ENCODE data around the gene MLX. TPM values are rescaled to one million over a fixed set of nuclear protein-coding genes. Genes with fewer than 3 reads are reported as not detected.
"Not testable (repeated sequence)": the region's sequence is repeated elsewhere in the genome, so short reads cannot be mapped to it uniquely, and the experiment has no call there.

MLX gene
- total and polyA plus RNA-seq, 2 donors (not counting 1 experiment from before 2014, with no cell fraction given): 62.4 to 66.6 TPM

- H3K27ac Mint-ChIP-seq: peak overlapping the region; percentile 98
- H3K79me2 ChIP-seq (ENCODE audit: control insufficient read depth, insufficient read depth, low read length): peaks cover 17% of the 10 kb centered on the region
- ChIA-PET POLR2A (interaction anchor here (0.5 to 1.7 kb wide), 8 partner anchors 8 to 761 kb away, joined by 4 to 18 read pairs (median 6); partner anchors contain the start of genes COASY, MLX, NAGLU and PSMC3IP), CTCF (interaction anchor here (1.0 to 2.7 kb wide), 7 partner anchors 10 to 31 kb away, joined by 3 to 17 read pairs (median 4); partner anchors contain the start of genes MLX, NAGLU and PSMC3IP)
- no peaks in the 10 kb centered on the region for H3K27me3 Mint-ChIP-seq
- H3K27me3 ChIP-seq (replicated peaks in 1 of 4; ENCODE audit: control extremely low read depth in 1 of 4, control insufficient read depth in 3 of 4, insufficient read depth in 4 of 4, low read length in 3 of 4): no peaks in the 10 kb centered on the region
- H3K4me3 Mint-ChIP-seq: peak overlapping the region; percentile 96
- H3K36me3 ChIP-seq (replicated peaks in 1 of 2; ENCODE audit: control extremely low read depth in 1 of 2, control insufficient read depth in 1 of 2, extremely low read depth in 1 of 2, insufficient read depth in 2 of 2, low read length in 1 of 2): no peaks in the 10 kb centered on the region
- TF ChIP-seq, protein P1, sequence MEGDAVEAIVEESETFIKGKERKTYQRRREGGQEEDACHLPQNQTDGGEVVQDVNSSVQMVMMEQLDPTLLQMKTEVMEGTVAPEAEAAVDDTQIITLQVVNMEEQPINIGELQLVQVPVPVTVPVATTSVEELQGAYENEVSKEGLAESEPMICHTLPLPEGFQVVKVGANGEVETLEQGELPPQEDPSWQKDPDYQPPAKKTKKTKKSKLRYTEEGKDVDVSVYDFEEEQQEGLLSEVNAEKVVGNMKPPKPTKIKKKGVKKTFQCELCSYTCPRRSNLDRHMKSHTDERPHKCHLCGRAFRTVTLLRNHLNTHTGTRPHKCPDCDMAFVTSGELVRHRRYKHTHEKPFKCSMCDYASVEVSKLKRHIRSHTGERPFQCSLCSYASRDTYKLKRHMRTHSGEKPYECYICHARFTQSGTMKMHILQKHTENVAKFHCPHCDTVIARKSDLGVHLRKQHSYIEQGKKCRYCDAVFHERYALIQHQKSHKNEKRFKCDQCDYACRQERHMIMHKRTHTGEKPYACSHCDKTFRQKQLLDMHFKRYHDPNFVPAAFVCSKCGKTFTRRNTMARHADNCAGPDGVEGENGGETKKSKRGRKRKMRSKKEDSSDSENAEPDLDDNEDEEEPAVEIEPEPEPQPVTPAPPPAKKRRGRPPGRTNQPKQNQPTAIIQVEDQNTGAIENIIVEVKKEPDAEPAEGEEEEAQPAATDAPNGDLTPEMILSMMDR (IDR thresholded peaks at IDR 0.05): no peak
- no peak for TF ChIP-seq EZH2 (IDR thresholded peaks at IDR 0.05; ENCODE audit: borderline replicate concordance, insufficient read depth, low read depth, low read length, poor library complexity, severe bottlenecking)
- peak overlapping the region; percentile 97 for H3K4me2 ChIP-seq (replicated peaks; ENCODE audit: low read depth, low read length, poor library complexity, severe bottlenecking)
- 60% methylated on average over 1 of the region's 4 CpGs for WGBS (ENCODE audit: insufficient coverage)
- ATAC-seq (ENCODE audit: low read depth) (peak; percentile 3), DNase-seq (no peak)
- H3K4me3 ChIP-seq (ENCODE audit: control extremely low read depth in 1 of 5, extremely low read depth in 1 of 5, insufficient read depth in 1 of 5, low read depth in 2 of 5, low read length in 4 of 5): peak overlapping the region; percentile 61 to 99 (median 90)
- no peaks in the 10 kb centered on the region for H3K9me3 ChIP-seq (ENCODE audit: control extremely low read depth in 1 of 3, control insufficient read depth in 2 of 3, insufficient read depth in 1 of 3, low read length in 2 of 3)
- peak overlapping the region; percentile 88 for H3K9ac ChIP-seq (ENCODE audit: low read length)
- H3K9me3 Mint-ChIP-seq (ENCODE audit: insufficient read depth): no peaks in the 10 kb centered on the region
- peak overlapping the region; percentile 84 for H2AFZ ChIP-seq (ENCODE audit: insufficient read depth, low read depth, low read length, poor library complexity, severe bottlenecking)
- H3K4me1 Mint-ChIP-seq: peaks cover 20% of the 10 kb centered on the region
- intact Hi-C loops (cut with micrococcal nuclease): loop anchor here (2.0 kb wide), 1 partner anchor 18 kb away; the partner anchor contains the start of gene NAGLU
- peaks cover 15 to 27% of the 10 kb centered on the region in 2 donors for H3K4me1 ChIP-seq (ENCODE audit: control insufficient read depth in 2 of 2, insufficient read depth in 2 of 2, low read length in 2 of 2)
- H4K20me1 ChIP-seq (ENCODE audit: control insufficient read depth, insufficient read depth, low read length, poor library complexity, severe bottlenecking): peaks cover 6% of the 10 kb centered on the region
- peak overlapping the region; percentile 88 to 96 for H3K27ac ChIP-seq (ENCODE audit: low read length in 2 of 2)
Observed at GRCh38 chr17:42555122-42555622, 11.7 kb upstream of the MLX start.

GRCh38 chr17:42555961-42556617 lies 10.8 kb upstream of the MLX start:
- ATAC-seq (ENCODE audit: low read depth); H3K36me3 ChIP-seq (replicated peaks in 1 of 2; ENCODE audit: control extremely low read depth in 1 of 2, control insufficient read depth in 1 of 2, extremely low read depth in 1 of 2, insufficient read depth in 2 of 2, low read length in 1 of 2); H3K9me3 ChIP-seq (ENCODE audit: control extremely low read depth in 1 of 3, control insufficient read depth in 2 of 3, insufficient read depth in 1 of 3, low read length in 2 of 3); H3K4me3 ChIP-seq (ENCODE audit: control extremely low read depth in 1 of 5, extremely low read depth in 1 of 5, insufficient read depth in 1 of 5, low read depth in 2 of 5, low read length in 4 of 5); H3K9ac ChIP-seq (ENCODE audit: low read length); H4K20me1 ChIP-seq (ENCODE audit: control insufficient read depth, insufficient read depth, low read length, poor library complexity, severe bottlenecking); DNase-seq; H3K27me3 ChIP-seq (replicated peaks in 1 of 4; ENCODE audit: control extremely low read depth in 1 of 4, control insufficient read depth in 3 of 4, insufficient read depth in 4 of 4, low read length in 3 of 4); H3K4me2 ChIP-seq (replicated peaks; ENCODE audit: low read depth, low read length, poor library complexity, severe bottlenecking); H2AFZ ChIP-seq (ENCODE audit: insufficient read depth, low read depth, low read length, poor library complexity, severe bottlenecking); H3K9me3 Mint-ChIP-seq (ENCODE audit: insufficient read depth); H3K27ac ChIP-seq (ENCODE audit: low read length in 2 of 2); H3K27me3 Mint-ChIP-seq; CTCF ChIA-PET; POLR2A ChIA-PET: not testable (repeated sequence)
- H3K4me3 Mint-ChIP-seq: peak overlapping the region; percentile 96
- Histone ChIP-seq H3K4me1 (ENCODE audit: control insufficient read depth in 2 of 2, insufficient read depth in 2 of 2, low read length in 2 of 2) (peaks cover 15 to 27% of the 10 kb centered on the region in 2 donors), H3K79me2 (ENCODE audit: control insufficient read depth, insufficient read depth, low read length) (peaks cover 22% of the 10 kb centered on the region)
- H3K27ac Mint-ChIP-seq: peak overlapping the region; percentile 73
- peaks cover 19% of the 10 kb centered on the region for H3K4me1 Mint-ChIP-seq
- 71% methylated on average over 5 of the region's 5 CpGs for WGBS (ENCODE audit: insufficient coverage)
- intact Hi-C loops (cut with micrococcal nuclease): loop anchor here (2.0 kb wide), 1 partner anchor 19 kb away; the partner anchor contains the start of gene NAGLU
